GM19463 (cell line): ENCODE data around the gene ZNF444.

ENCODE experiments used
- ATAC-seq: cut with Tn5 transposase; IDR thresholded peaks from one replicate; pipeline ENCODE4 v1.9.1; 2021; ENCODE audit warnings: mild to moderate bottlenecking, moderate library complexity; ENCODE audit not compliant: unreplicated experiment

ZNF444 gene

GRCh38 chr19:56121180-56122167 lies 19.6 kb upstream of the ZNF444 start, which contains the start of gene ZNF787:
Gene ZNF787 (minus strand): TSS chr19:56121295. CDS start chr19:56103217, 18,078 bp downstream.
- peak; percentile 84 for ATAC-seq

GRCh38 chr19:56123266-56123891 lies 17.7 kb upstream of the ZNF444 start:
- no peak for ATAC-seq

DNA sequence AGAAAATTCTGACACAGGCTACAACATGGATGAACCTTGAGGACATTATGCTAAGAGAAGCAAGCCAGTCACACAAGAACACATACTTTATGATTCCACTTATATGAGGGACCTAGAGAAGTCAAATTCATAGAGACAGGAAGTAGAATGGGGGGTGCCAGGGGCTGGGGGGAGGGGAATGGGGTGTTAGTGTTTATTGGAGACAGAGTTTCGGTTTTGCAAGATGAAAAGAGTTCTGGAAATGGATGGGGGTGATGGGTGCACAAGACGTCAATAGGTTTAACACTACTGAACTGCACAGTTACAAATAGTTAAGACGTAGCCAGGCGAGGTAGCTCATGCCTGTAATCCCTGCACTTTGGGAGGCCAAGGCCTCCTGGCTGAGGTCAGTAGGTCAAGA lies 16.5 kb upstream of the ZNF444 start:
- ATAC-seq: no peak

- no peak for ATAC-seq
Observed at GRCh38 chr19:56125806-56126590, 15.1 kb upstream of the ZNF444 start.

DNA sequence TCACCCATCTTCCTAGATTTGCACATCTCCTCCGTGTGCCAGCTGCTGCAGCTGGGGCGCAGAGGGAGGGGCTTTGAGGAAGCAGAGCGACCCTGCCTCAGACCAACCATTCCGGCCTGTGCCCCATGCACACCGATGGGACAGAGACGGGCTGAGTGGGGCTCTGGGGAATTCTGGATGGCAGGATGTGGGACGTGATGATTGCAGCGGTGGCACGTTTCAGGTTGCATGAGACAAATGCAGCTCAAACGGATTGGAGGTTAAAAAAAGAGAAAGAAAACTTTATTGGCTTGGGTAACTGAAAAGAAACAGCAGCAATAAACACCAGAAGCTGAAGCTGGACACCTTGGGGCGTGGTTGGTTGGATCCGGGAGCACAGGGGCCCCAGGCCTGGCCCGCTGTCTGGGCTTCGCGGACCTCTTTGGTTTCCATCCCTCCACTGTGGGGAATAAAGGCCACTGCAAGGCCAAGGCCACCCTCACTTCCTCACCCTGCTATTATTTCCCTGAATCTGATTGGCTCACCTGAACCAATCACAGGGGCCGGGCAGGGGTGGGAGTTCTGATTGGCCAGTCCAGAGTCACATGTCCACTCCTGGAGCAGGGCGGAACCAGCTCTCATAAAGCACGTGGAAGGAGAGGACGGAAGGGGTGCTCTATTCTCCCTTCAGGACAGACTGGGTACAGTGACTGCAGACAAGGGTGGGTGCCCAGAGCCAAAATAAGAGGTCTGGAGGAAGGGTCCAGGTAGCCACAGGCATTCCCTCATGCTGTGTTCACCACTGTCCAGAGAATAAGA lies 13.9 kb upstream of the ZNF444 start:
- no peak for ATAC-seq

DNA sequence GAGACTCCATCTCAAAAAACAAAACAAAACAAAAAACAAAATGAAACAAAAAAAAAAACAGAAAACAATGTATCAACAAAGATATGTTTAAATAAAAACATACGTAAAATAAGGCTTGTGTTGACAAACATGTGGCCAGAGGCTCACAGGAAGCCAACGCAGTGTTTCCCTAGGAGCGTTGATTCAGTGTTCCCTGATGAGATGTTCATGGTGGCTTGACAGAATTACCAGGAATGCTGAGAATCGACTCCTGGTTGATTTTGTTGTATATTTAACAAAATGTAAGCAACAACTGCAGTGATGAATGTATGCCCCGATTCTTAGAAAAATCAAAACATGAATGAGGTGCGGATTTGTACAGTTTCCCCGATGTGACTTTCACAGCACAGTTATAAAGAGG lies 11.1 kb upstream of the ZNF444 start:
- no peak for ATAC-seq

- no peak for ATAC-seq
Observed at GRCh38 chr19:56131651-56132050, 9.4 kb upstream of the ZNF444 start.

GRCh38 chr19:56132316-56132822 lies 8.7 kb upstream of the ZNF444 start:
- ATAC-seq: no peak

DNA sequence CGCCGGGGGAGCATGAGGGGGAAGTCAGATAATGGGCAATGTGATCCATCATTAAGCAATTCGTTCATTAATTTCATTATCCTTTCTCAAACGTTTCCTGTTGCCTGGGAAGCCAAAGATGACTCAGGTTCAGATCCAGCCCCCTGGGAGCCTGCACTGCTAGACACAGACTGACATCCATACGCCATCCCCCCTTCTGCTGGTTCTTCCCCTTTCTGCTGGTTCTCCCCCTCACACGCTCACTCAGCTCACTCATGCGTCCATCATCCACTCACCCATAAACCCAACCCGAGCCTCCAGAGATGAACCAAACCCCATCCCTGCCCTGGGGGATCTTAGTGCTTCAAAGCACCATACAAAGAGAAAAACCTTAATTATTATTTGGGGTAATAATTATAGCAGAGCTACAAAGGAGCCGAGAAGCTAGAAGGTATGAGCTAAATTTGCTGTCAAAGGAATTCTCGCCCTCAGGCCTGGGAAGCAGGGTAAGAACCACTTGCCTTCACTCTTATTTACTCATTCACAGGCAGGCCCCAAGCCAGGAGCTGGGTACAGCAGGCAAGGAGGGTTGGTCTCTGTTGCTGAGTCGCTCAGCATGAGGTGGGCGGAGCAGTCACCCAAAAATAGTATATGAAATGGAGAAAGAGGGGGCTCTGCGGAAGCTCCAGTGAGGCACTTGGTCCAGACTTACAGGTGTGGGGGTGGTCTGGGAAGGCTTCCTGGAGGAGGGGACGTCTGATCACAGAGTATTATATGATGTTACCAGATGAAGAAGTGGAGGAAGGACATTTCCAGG lies 7.0 kb upstream of the ZNF444 start:
- peak; percentile 80 for ATAC-seq

- no peak for ATAC-seq
Observed at GRCh38 chr19:56134654-56134921, 6.5 kb upstream of the ZNF444 start.

GRCh38 chr19:56136362-56136761 lies 4.7 kb upstream of the ZNF444 start:
- ATAC-seq: no peak

GRCh38 chr19:56137405-56137804 lies 3.7 kb upstream of the ZNF444 start:
- ATAC-seq: no peak

- no peak for ATAC-seq
Observed at GRCh38 chr19:56138069-56138468, 3.0 kb upstream of the ZNF444 start.

DNA sequence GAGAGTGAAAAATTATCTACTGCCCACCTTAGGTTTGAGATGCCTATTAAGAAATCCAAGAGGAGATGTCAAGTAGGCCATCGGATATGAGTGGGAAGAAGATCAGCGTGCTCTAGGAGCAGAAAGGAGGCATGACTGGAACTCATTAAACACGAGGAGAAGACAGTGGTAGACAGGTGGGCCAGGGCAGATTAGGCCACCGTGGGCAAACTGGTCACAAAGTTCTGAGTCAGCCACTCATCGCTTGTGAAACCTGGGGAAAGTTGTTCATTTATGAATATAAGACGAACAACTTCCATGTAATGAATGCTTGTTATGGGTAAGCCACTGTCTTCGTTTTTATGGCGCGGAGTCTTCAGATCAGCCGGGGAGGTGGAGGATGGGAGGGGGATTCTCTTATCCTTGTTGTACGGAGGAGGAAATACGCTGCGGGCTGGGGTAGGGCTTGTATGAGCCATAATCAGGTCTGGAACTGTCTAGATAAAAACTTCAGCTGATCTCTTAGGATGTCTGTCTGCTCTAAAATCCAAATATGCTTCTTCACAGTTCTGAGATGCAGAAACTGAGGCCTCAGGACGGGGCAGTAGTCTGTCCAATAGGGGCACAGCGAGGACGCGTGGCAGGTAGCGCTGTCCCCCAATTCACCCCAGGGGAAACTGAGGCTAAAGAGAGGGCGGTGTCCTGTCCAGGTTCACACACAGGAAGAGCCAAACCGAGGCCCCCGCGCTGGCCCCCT lies 1.1 kb upstream of the ZNF444 start:
- ATAC-seq: no peak

GRCh38 chr19:56141417-56141993 lies 418 bp downstream of the ZNF444 start:
- ATAC-seq: no peak

DNA sequence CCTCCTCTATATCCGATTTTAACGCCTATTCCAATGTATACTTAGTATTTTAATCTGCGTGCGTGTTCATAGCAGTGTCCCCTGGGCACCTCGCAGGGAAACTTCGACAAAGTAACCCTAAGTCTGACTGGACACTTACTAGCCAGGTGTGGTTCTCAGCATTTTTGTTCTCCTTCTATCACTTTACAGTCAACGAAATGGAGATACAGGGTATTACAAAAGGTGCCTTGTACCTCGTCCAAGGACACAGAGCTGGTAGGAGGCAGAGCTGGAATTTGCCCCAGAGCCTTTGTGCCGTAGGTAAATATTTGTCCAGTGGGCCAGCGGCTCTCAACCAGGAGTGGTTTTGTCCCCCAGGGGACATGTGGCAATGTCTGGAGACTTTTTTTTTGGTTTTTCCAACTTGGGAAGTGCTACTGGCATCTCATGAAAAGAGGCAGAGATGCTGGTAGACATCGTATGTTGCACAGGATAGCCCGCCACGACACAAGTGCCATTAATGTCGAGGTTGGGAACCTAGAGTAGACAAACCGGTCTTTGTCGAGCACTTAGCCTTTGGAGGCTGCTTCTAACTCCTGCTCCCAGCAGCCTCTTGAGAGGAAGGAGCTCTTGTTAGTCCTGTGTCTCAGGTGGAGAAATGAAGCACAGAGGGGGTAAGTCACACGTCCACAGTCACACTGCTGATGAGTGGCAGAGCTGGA lies 1.1 kb downstream of the ZNF444 start:
- no peak for ATAC-seq

DNA sequence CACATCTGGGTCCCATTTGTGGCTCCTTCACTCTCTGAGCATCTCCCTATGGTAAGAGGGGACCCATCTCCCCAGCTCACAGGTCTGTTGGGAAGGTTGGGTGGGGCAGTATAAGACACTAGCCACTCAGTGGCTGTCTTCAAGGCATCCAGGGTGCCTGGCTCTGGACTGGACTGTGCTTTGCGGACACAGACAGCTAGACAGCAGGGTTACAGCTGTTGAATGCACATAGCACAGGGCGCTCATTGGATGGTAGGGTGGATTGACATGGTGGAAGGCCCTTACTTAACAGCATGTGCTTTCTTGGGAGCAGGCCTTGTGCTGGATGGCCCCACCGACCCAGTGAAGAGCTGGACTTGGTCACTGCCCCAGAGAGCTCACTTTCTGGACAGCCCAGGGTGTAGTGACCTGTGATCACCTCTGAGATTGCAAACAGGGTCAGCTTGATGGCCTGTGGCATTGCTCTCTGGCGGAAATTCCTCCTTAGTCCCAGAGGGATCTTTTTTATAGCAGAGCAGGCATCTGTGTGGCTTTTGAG lies 1.9 kb downstream of the ZNF444 start:
- ATAC-seq: no peak

- ATAC-seq: no peak
Observed at GRCh38 chr19:56144376-56144775, 3.3 kb downstream of the ZNF444 start.
